ENCODE data around the gene C16orf92. TPM values are rescaled to one million over a fixed set of nuclear protein-coding genes. Genes with fewer than 3 reads are reported as not detected.
A peak's percentile ranks its signal among the peaks of the same experiment; 100 is the strongest.

The C16orf92 gene
- total RNA-seq, 1 donor from 2014 or later = not detected

- peaks cover 35% of the 10 kb centered on the region for H3K4me1 ChIP-seq
- peak overlapping the region; percentile 44 for H3K27ac ChIP-seq
- ATAC-seq (peak; percentile 68 to 70), DNase-seq (peak; percentile 70)
- no peak overlapping the region for H3K4me3 ChIP-seq
- peaks cover 97% of the 10 kb centered on the region for H3K36me3 ChIP-seq
- no peaks in the 10 kb centered on the region for H3K27me3 ChIP-seq (ENCODE audit: low read depth)
- no peak for TF ChIP-seq CTCF (IDR thresholded peaks at IDR 0.05)
- no peaks in the 10 kb centered on the region for H3K9me3 ChIP-seq
- intact Hi-C loops (cut with DNase I) = no loop called here
Observed at GRCh38 chr16:29984137-29984763, 38.7 kb upstream of the C16orf92 start.

DNA sequence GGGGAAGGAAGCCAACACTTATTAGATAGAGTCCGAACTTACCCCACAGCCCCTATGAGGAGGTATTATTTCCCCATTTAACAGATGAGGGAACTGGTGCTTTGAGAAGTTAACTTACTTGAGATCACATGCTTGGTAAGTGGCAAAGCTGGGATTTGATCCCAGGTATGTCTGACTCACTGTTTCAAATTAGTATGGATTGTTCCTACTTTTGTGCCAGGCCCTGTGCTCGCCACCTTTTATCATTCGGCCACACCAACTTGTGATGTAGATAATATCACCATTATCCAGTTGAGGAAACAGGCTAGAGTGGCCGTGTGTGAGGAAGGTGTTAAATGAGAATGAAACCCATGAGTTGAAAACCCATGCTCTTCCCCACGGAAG, 38.2 kb upstream of the C16orf92 start:
- no peak for TF ChIP-seq CTCF (IDR thresholded peaks at IDR 0.05)
- peaks cover 97% of the 10 kb centered on the region for H3K36me3 ChIP-seq
- H3K4me3 ChIP-seq = no peak overlapping the region
- peak overlapping the region; percentile 38 for H3K27ac ChIP-seq
- peaks cover 35% of the 10 kb centered on the region for H3K4me1 ChIP-seq
- no peaks in the 10 kb centered on the region for H3K27me3 ChIP-seq (ENCODE audit: low read depth)
- H3K9me3 ChIP-seq = no peaks in the 10 kb centered on the region
- DNase-seq = no peak
- intact Hi-C loops (cut with DNase I) = no loop called here
- no peak for ATAC-seq

DNA sequence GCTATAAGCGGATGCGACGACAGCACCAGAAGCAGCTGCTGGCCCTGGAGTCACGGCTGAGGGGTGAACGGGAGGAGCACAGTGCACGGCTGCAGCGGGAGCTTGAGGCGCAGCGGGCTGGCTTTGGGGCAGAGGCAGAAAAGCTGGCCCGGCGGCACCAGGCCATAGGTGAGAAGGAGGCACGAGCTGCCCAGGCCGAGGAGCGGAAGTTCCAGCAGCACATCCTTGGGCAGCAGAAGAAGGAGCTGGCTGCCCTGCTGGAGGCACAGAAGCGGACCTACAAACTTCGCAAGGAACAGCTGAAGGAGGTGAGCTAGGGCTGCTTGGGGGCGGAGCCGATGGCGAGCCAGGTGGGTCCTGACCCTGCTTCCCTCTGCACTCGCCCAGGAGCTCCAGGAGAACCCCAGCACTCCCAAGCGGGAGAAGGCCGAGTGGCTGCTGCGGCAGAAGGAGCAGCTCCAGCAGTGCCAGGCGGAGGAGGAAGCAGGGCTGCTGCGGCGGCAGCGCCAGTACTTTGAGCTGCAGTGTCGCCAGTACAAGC, 37.7 kb upstream of the C16orf92 start:
- Histone ChIP-seq H3K4me3 (no peak overlapping the region), H3K27me3 (ENCODE audit: low read depth) (no peaks in the 10 kb centered on the region), H3K36me3 (peaks cover 97% of the 10 kb centered on the region), H3K27ac (peak overlapping the region; percentile 38), H3K9me3 (no peaks in the 10 kb centered on the region), H3K4me1 (peaks cover 36% of the 10 kb centered on the region)
- peak; percentile 43 for DNase-seq
- intact Hi-C loops (cut with DNase I) = no loop called here
- no peak for TF ChIP-seq CTCF (IDR thresholded peaks at IDR 0.05)
- ATAC-seq = no peak

DNA sequence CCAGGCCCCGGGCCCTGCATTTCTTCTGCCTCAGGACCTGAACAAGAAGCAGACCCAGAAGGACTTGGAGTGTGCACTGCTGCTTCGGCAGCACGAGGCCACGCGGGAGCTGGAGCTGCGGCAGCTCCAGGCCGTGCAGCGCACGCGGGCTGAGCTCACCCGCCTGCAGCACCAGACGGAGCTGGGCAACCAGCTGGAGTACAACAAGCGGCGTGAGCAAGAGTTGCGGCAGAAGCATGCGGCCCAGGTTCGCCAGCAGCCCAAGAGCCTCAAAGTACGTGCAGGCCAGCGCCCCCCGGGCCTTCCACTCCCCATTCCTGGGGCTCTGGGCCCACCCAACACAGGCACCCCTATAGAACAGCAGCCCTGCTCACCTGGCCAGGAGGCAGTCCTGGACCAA, 36.8 kb upstream of the C16orf92 start:
- Histone ChIP-seq H3K4me1 (peaks cover 45% of the 10 kb centered on the region), H3K27ac (no peak overlapping the region), H3K27me3 (ENCODE audit: low read depth) (no peaks in the 10 kb centered on the region), H3K4me3 (no peak overlapping the region), H3K36me3 (peaks cover 97% of the 10 kb centered on the region), H3K9me3 (no peaks in the 10 kb centered on the region)
- ATAC-seq (no peak), DNase-seq (peak; percentile 44)
- intact Hi-C loops (cut with DNase I) = no loop called here
- TF ChIP-seq CTCF (IDR thresholded peaks at IDR 0.05) = no peak

DNA sequence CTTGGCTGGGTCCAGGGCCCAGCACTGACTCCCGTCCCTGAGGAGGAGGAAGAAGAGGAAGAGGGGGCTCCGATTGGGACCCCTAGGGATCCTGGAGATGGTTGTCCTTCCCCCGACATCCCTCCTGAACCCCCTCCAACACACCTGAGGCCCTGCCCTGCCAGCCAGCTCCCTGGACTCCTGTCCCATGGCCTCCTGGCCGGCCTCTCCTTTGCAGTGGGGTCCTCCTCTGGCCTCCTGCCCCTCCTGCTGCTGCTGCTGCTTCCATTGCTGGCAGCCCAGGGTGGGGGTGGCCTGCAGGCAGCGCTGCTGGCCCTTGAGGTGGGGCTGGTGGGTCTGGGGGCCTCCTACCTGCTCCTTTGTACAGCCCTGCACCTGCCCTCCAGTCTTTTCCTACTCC, 36.1 kb upstream of the C16orf92 start:
- DNase-seq (peak; percentile 30), ATAC-seq (no peak)
- no peaks in the 10 kb centered on the region for H3K9me3 ChIP-seq
- peaks cover 51% of the 10 kb centered on the region for H3K4me1 ChIP-seq
- peaks cover 97% of the 10 kb centered on the region for H3K36me3 ChIP-seq
- peak overlapping the region; percentile 38 for H3K4me3 ChIP-seq
- intact Hi-C loops (cut with DNase I) = no loop called here
- no peak overlapping the region for H3K27ac ChIP-seq
- no peak for TF ChIP-seq CTCF (IDR thresholded peaks at IDR 0.05)
- no peaks in the 10 kb centered on the region for H3K27me3 ChIP-seq (ENCODE audit: low read depth)

Measured in lower lobe of right lung (tissue), 2 donors.